ENCODE results near the gene PTPRK.

DNA sequence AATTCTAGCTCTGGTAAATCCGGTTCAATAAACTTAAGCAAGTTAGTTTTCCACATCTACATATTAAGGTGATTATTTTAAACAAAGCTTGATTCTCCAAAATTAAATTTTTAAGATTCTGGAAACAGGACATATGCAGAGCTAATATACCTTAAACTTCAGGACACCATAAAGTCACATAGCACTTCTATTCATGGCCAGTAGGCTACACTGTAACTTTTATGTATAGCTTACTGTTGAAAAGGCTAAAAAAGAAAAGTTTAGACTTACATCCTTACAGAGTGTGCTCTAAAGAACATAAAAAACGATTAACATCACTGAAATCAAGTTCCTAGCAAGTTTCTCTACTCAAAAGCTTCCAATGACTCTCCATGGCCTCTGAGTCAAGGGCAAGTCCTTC, 224.7 kb downstream of the PTPRK start:
- TF ChIP-seq, protein P1, sequence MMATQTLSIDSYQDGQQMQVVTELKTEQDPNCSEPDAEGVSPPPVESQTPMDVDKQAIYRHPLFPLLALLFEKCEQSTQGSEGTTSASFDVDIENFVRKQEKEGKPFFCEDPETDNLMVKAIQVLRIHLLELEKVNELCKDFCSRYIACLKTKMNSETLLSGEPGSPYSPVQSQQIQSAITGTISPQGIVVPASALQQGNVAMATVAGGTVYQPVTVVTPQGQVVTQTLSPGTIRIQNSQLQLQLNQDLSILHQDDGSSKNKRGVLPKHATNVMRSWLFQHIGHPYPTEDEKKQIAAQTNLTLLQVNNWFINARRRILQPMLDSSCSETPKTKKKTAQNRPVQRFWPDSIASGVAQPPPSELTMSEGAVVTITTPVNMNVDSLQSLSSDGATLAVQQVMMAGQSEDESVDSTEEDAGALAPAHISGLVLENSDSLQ (IDR thresholded peaks at IDR 0.05) = no peak
- TF ChIP-seq NFRKB (IDR thresholded peaks at IDR 0.05) = no peak
- no peak for TF ChIP-seq BHLHE40 (IDR thresholded peaks at IDR 0.05; ENCODE audit: borderline replicate concordance)
- no peak for TF ChIP-seq SUZ12 (IDR thresholded peaks at IDR 0.05)
- no peak for TF ChIP-seq FOXA1 (IDR thresholded peaks at IDR 0.05)
- TF ChIP-seq FOXM1 (IDR thresholded peaks at IDR 0.05; ENCODE audit: borderline replicate concordance) = no peak
- no peak for TF ChIP-seq SP1 (IDR thresholded peaks at IDR 0.05)
- TF ChIP-seq FOXK2 (IDR thresholded peaks at IDR 0.05) = no peak
- no peak for TF ChIP-seq ARNT (IDR thresholded peaks at IDR 0.05)
- no peak for TF ChIP-seq L3MBTL2 (conservative IDR thresholded peaks at IDR 0.05)
- no peak for TF ChIP-seq ELF4 (IDR thresholded peaks at IDR 0.05)
- TF ChIP-seq HDGF (IDR thresholded peaks at IDR 0.05; ENCODE audit: borderline replicate concordance) = no peak
- TF ChIP-seq TARDBP (IDR thresholded peaks at IDR 0.05) = no peak
- no peak for TF ChIP-seq ZNF384 (IDR thresholded peaks at IDR 0.05)

Data from HEK293T (cell line).